Neural cell (in vitro differentiated cells): ENCODE results near the gene LRRC18. TPM values are rescaled to one million over a fixed set of nuclear protein-coding genes. Genes with fewer than 3 reads are reported as not detected.

Experiments
- H2AFZ ChIP-seq: fragments of 200-600, 300-800 bp; sonication (generic), shearing (Covaris generic); 2 replicates; pipeline ENCODE4 v1.6.0; 2014; ENCODE audit warnings: low read depth, mild to moderate bottlenecking, antibody characterized with exemption, low read length, moderate library complexity
- H3F3A ChIP-seq: fragments of 200-600 bp; shearing (Covaris generic); 2 replicates; pipeline ENCODE4 v1.6.1; 2016; ENCODE audit warnings: mild to moderate bottlenecking, moderate library complexity, mixed read lengths, antibody characterized with exemption, low read length; ENCODE audit not compliant: insufficient read depth, poor library complexity, severe bottlenecking
- H3K27ac ChIP-seq: fragments of 200-600, 300-800 bp; sonication (generic), shearing (Covaris generic); 2 replicates; pipeline ENCODE4 v1.5.1; 2014; ENCODE audit warnings: mild to moderate bottlenecking, low read length, moderate library complexity
- H3K27me3 ChIP-seq: fragments of 300-800, 200-600 bp; sonication (generic), shearing (Covaris generic); 2 replicates; pipeline ENCODE4 v1.6.0; 2014; ENCODE audit warnings: mild to moderate bottlenecking, low read depth, low read length, moderate library complexity; ENCODE audit not compliant: insufficient read depth
- H3K36me3 ChIP-seq: fragments of 300-800, 200-600 bp; sonication (generic), shearing (Covaris generic); 2 replicates; pipeline ENCODE4 v1.5.1; 2014; ENCODE audit warnings: mild to moderate bottlenecking, antibody characterized with exemption, low read length, moderate library complexity; ENCODE audit not compliant: insufficient read depth
- H3K4me2 ChIP-seq: fragments of 300-800, 200-600 bp; sonication (generic), shearing (Covaris generic); 2 replicates; pipeline ENCODE4 v1.6.0; 2014; ENCODE audit warnings: mild to moderate bottlenecking, low read length
- H3K4me3 ChIP-seq: fragments of 300-800, 200-600 bp; sonication (generic), shearing (Covaris generic); 2 replicates; pipeline ENCODE4 v1.5.1; 2014; ENCODE audit warnings: mild to moderate bottlenecking, low read length, moderate library complexity
- H3K79me2 ChIP-seq: fragments of 200-600 bp; shearing (Covaris generic); replicated peaks from 2 replicates; pipeline ENCODE4 v1.6.0; 2014; ENCODE audit warnings: mild to moderate bottlenecking, low read length, moderate library complexity; ENCODE audit not compliant: insufficient read depth
- H3K9ac ChIP-seq: fragments of 300-800, 200-600 bp; sonication (generic), shearing (Covaris generic); 2 replicates; pipeline ENCODE4 v1.6.1; 2016; ENCODE audit warnings: mild to moderate bottlenecking, low read length, mixed read lengths
- H3K9me2 ChIP-seq: fragments of 200-600 bp; shearing (Covaris generic); 2 replicates; pipeline ENCODE4 v1.6.1; 2016; ENCODE audit warnings: mild to moderate bottlenecking, low read length, mixed read lengths; ENCODE audit not compliant: insufficient read depth
- H3K9me3 ChIP-seq: fragments of 200-600, 300-800 bp; sonication (generic), shearing (Covaris generic); 2 replicates; pipeline ENCODE4 v1.6.1; 2016; ENCODE audit warnings: mild to moderate bottlenecking, mixed run types, low read length, moderate library complexity, mixed read lengths
- H4K20me1 ChIP-seq: fragments of 200-600 bp; shearing (Covaris generic); 2 replicates; pipeline ENCODE4 v1.6.1; 2016; ENCODE audit warnings: mild to moderate bottlenecking, mixed run types; ENCODE audit not compliant: insufficient read depth
- EP300 ChIP-seq: fragments of 450-650 bp; conservative IDR thresholded peaks from 2 replicates; pipeline ENCODE4 v1.6.1; 2014; ENCODE audit warnings: antibody characterized with exemption, mild to moderate bottlenecking, moderate library complexity; ENCODE audit not compliant: poor library complexity, severe bottlenecking
- EZH2 ChIP-seq: fragments of 200-600, 300-800 bp; shearing (Covaris generic), sonication (generic); IDR thresholded peaks from 2 replicates; pipeline ENCODE4 v1.6.1; 2014; ENCODE audit warnings: antibody characterized with exemption, low read length, borderline replicate concordance, mild to moderate bottlenecking; ENCODE audit not compliant: insufficient read depth, poor library complexity, severe bottlenecking
- MXI1 ChIP-seq: fragments of 450-650 bp; conservative IDR thresholded peaks from 2 replicates; pipeline ENCODE4 v1.6.1; 2014; ENCODE audit warnings: antibody characterized with exemption, mild to moderate bottlenecking; ENCODE audit not compliant: poor library complexity, severe bottlenecking
- POLR2AphosphoS5 ChIP-seq: IDR thresholded peaks from 2 replicates; pipeline ENCODE4 v1.6.1; 2012
- RAD21 ChIP-seq: fragments of 450-650 bp; conservative IDR thresholded peaks from 2 replicates; pipeline ENCODE4 v1.6.1; 2014; ENCODE audit warnings: antibody characterized with exemption, mild to moderate bottlenecking, moderate library complexity
- SMC3 ChIP-seq: fragments of 450-650 bp; conservative IDR thresholded peaks from 2 replicates; pipeline ENCODE4 v1.6.1; 2014; ENCODE audit warnings: antibody characterized with exemption, mild to moderate bottlenecking, moderate library complexity; ENCODE audit not compliant: poor library complexity
- TAF1 ChIP-seq: IDR thresholded peaks from 2 replicates; pipeline ENCODE4 v1.6.1; 2012; ENCODE audit warnings: low read depth
- polyA plus RNA-seq: library from polyadenylated mRNA; depleted of rRNA; stranded (reverse); fragments of >200 nt; gene quantifications from 2 replicates; pipeline ENCODE4 v1.2.3, GENCODE V29; 2014
- TF ChIP-seq, protein P1 (sequence below): fragments of 450-650 bp; IDR thresholded peaks from 2 replicates; pipeline ENCODE4 v1.5.1; 2014; ENCODE audit warnings: antibody characterized with exemption, mild to moderate bottlenecking, moderate library complexity; ENCODE audit not compliant: poor library complexity, severe bottlenecking
- TF ChIP-seq, protein P2 (sequence below): IDR thresholded peaks from 2 replicates; pipeline ENCODE4 v1.6.1; 2012; ENCODE audit warnings: borderline replicate concordance

The LRRC18 gene
- polyA plus RNA-seq, 1 donor from 2014 or later: not detected

DNA sequence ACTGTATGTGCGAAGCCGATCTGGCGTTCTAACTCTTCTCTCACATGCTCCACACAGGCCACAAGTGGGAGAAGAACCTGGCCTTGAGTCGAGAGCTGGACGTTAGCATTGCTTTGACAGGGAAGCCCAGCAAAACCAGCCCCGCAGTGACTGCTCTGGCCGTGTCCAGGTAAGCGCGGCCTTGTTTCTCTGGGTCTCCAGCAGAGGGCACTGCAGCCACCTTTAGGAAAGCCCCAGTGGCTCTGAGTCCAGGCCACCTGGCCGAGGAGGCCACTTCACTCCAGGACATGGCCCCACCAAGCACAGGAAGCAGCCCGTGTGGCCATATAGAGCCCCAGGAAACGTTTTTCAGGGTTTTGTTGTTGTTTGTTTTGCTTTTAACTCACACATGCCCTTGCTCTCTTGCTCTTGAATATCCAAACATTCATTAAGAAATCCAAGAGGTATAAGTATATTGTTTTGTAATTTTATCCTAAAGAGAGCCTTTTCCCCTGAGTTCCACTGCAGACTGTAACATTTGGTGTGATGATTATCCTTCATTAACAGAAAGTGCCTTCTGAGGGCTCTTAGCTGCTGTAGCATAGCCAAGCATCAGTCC lies 41.8 kb upstream of the LRRC18 start:
- Histone ChIP-seq H4K20me1 (no peaks in the 10 kb centered on the region), H3K4me3 (no peak overlapping the region), H3K79me2 (no peaks in the 10 kb centered on the region), H3K9me2 (no peaks in the 10 kb centered on the region), H2AFZ (no peak overlapping the region), H3K36me3 (no peaks in the 10 kb centered on the region), H3F3A (no peaks in the 10 kb centered on the region), H3K4me2 (no peak overlapping the region), H3K27ac (no peak overlapping the region), H3K27me3 (no peaks in the 10 kb centered on the region), H3K9ac (no peak overlapping the region), H3K9me3 (no peaks in the 10 kb centered on the region)
- TF ChIP-seq EZH2 (no peak), SMC3 (peak; percentile 70), TAF1 (no peak), POLR2AphosphoS5 (no peak), MXI1 (no peak), RAD21 (peak; percentile 67), EP300 (no peak)
- TF ChIP-seq, protein P1, sequence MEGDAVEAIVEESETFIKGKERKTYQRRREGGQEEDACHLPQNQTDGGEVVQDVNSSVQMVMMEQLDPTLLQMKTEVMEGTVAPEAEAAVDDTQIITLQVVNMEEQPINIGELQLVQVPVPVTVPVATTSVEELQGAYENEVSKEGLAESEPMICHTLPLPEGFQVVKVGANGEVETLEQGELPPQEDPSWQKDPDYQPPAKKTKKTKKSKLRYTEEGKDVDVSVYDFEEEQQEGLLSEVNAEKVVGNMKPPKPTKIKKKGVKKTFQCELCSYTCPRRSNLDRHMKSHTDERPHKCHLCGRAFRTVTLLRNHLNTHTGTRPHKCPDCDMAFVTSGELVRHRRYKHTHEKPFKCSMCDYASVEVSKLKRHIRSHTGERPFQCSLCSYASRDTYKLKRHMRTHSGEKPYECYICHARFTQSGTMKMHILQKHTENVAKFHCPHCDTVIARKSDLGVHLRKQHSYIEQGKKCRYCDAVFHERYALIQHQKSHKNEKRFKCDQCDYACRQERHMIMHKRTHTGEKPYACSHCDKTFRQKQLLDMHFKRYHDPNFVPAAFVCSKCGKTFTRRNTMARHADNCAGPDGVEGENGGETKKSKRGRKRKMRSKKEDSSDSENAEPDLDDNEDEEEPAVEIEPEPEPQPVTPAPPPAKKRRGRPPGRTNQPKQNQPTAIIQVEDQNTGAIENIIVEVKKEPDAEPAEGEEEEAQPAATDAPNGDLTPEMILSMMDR: peak; percentile 70
- TF ChIP-seq, protein P2, sequence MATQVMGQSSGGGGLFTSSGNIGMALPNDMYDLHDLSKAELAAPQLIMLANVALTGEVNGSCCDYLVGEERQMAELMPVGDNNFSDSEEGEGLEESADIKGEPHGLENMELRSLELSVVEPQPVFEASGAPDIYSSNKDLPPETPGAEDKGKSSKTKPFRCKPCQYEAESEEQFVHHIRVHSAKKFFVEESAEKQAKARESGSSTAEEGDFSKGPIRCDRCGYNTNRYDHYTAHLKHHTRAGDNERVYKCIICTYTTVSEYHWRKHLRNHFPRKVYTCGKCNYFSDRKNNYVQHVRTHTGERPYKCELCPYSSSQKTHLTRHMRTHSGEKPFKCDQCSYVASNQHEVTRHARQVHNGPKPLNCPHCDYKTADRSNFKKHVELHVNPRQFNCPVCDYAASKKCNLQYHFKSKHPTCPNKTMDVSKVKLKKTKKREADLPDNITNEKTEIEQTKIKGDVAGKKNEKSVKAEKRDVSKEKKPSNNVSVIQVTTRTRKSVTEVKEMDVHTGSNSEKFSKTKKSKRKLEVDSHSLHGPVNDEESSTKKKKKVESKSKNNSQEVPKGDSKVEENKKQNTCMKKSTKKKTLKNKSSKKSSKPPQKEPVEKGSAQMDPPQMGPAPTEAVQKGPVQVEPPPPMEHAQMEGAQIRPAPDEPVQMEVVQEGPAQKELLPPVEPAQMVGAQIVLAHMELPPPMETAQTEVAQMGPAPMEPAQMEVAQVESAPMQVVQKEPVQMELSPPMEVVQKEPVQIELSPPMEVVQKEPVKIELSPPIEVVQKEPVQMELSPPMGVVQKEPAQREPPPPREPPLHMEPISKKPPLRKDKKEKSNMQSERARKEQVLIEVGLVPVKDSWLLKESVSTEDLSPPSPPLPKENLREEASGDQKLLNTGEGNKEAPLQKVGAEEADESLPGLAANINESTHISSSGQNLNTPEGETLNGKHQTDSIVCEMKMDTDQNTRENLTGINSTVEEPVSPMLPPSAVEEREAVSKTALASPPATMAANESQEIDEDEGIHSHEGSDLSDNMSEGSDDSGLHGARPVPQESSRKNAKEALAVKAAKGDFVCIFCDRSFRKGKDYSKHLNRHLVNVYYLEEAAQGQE: no peak

DNA sequence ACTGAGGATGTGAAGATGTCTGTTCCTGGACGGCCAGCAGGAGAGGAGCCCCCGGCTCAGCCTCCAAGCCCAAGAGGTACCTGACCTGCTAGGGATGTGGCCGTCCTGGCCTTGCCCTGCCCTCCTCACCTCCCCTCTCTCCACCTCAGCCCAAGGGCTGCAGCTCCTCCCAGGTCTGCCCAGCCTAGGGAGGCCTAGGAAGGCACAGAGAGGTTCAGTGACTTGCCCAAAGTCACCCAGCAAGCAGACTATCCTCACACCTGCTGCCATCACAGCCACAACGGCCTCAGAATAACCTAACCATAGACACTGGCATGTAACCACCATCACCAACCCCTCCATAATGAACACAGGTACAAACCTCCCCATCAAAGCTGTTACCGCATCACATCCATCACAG lies 38.7 kb upstream of the LRRC18 start:
- Histone ChIP-seq H3K27me3 (no peaks in the 10 kb centered on the region), H3K36me3 (no peaks in the 10 kb centered on the region), H3K79me2 (no peaks in the 10 kb centered on the region), H3K27ac (no peak overlapping the region), H3K9me3 (no peaks in the 10 kb centered on the region), H4K20me1 (no peaks in the 10 kb centered on the region), H3K9me2 (no peaks in the 10 kb centered on the region), H3K9ac (no peak overlapping the region), H3F3A (no peaks in the 10 kb centered on the region), H3K4me2 (no peak overlapping the region), H2AFZ (no peak overlapping the region), H3K4me3 (no peak overlapping the region)
- no peak for TF ChIP-seq POLR2AphosphoS5
- TF ChIP-seq MXI1: no peak
- TF ChIP-seq, protein P2: no peak
